CD14-positive monocyte (primary cell): ENCODE measurements around the gene PSMD3. TPM values are rescaled to one million over a fixed set of nuclear protein-coding genes. Genes with fewer than 3 reads are reported as not detected.
"Not testable (repeated sequence)": the region's sequence is repeated elsewhere in the genome, so short reads cannot be mapped to it uniquely, and the experiment has no call there.

ENCODE experiments used
- DNase-seq, 3 donors: peaks; one replicate each; pipeline ENCODE4 v3.0.0-alpha.2; 2011 to 2022
- H2AFZ ChIP-seq: 2 replicates; pipeline ENCODE4 v1.6.0; 2012; ENCODE audit warnings: mild to moderate bottlenecking, low read depth, low read length, inconsistent platforms; ENCODE audit not compliant: insufficient read depth, poor library complexity, severe bottlenecking
- H3K27ac ChIP-seq, 2 donors: 1 replicate in 1 of 2; 2 replicates in 1 of 2; pipeline ENCODE4 v1.5.1; 2012 to 2013; ENCODE audit warnings: low read length in 2 of 2, control low read depth in 1 of 2, inconsistent platforms in 1 of 2, low read depth in 1 of 2, mild to moderate bottlenecking in 1 of 2
- H3K27me3 ChIP-seq, 2 donors: one replicate each; pipeline versions ENCODE4 v1.6.0 to v1.6.1; 2011 to 2013; ENCODE audit warnings: low read length in 2 of 2; ENCODE audit not compliant: control insufficient read depth in 2 of 2, insufficient read depth in 2 of 2
- H3K36me3 ChIP-seq, 2 donors: replicated peaks in 1 of 2; 1 replicate in 1 of 2; 2 replicates in 1 of 2; pipeline versions ENCODE4 v1.5.1 to v1.6.1; 2012 to 2013; ENCODE audit warnings: low read length in 2 of 2, control low read depth in 1 of 2, inconsistent platforms in 1 of 2, mild to moderate bottlenecking in 1 of 2; ENCODE audit not compliant: insufficient read depth in 2 of 2, control insufficient read depth in 1 of 2
- H3K4me1 ChIP-seq, 2 donors: 1 replicate in 1 of 2; 2 replicates in 1 of 2; pipeline versions ENCODE4 v1.5.1 to v1.6.1; 2012 to 2013; ENCODE audit warnings: low read length in 2 of 2, control low read depth in 1 of 2, inconsistent platforms in 1 of 2, mild to moderate bottlenecking in 1 of 2, moderate library complexity in 1 of 2; ENCODE audit not compliant: insufficient read depth in 2 of 2, control insufficient read depth in 1 of 2
- H3K4me2 ChIP-seq: replicated peaks from 2 replicates; pipeline ENCODE3; 2012; ENCODE audit warnings: low read length, moderate library complexity, mild to moderate bottlenecking; ENCODE audit not compliant: poor library complexity, severe bottlenecking; ENCODE audit errors: extremely low read depth
- H3K4me3 ChIP-seq, 3 experiments: fragments of 200-600 bp in 1 of 3; sonication (generic) in 1 of 3; replicated peaks in 1 of 3; 1 replicate in 2 of 3; 2 replicates in 1 of 3; pipeline ENCODE4 v1.5.1; 2011 to 2013; ENCODE audit warnings: low read length in 3 of 3, mild to moderate bottlenecking in 3 of 3, control low read depth in 2 of 3, low read depth in 2 of 3, inconsistent platforms in 1 of 3, moderate library complexity in 1 of 3
- H3K79me2 ChIP-seq: 2 replicates; pipeline ENCODE4 v1.6.0; 2012; ENCODE audit warnings: mild to moderate bottlenecking, control low read depth, inconsistent platforms, low read length, moderate library complexity; ENCODE audit not compliant: insufficient read depth
- H3K9ac ChIP-seq: 2 replicates; pipeline ENCODE4 v1.6.0; 2017; ENCODE audit warnings: low read length, mild to moderate bottlenecking; ENCODE audit not compliant: insufficient read depth, poor library complexity, severe bottlenecking
- H3K9me3 ChIP-seq, 2 donors: replicated peaks in 1 of 2; 1 replicate in 1 of 2; 2 replicates in 1 of 2; pipeline versions ENCODE4 v1.5.1 to v1.6.1; 2012 to 2013; ENCODE audit warnings: low read length in 2 of 2, control low read depth in 1 of 2; ENCODE audit not compliant: control insufficient read depth in 1 of 2, insufficient read depth in 1 of 2
- H4K20me1 ChIP-seq: 2 replicates; pipeline ENCODE4 v1.6.0; 2012; ENCODE audit warnings: mild to moderate bottlenecking, low read length, control low read depth, moderate library complexity; ENCODE audit not compliant: insufficient read depth
- H3K27ac Mint-ChIP-seq, 7 donors: one replicate each; pipeline ENCODE4 v1.8.0; 2020; ENCODE audit warnings: mild to moderate bottlenecking in 7 of 7, mixed read lengths in 7 of 7, moderate library complexity in 6 of 7, inconsistent platforms in 2 of 7
- H3K27me3 Mint-ChIP-seq, 3 donors: one replicate each; pipeline ENCODE4 v1.8.0; 2021 to 2022; ENCODE audit warnings: low read depth in 3 of 3, mild to moderate bottlenecking in 3 of 3, mixed read lengths in 3 of 3, moderate library complexity in 3 of 3, inconsistent platforms in 1 of 3
- H3K36me3 Mint-ChIP-seq, 2 donors: one replicate each; pipeline ENCODE4 v1.8.0; 2020; ENCODE audit warnings: mixed read lengths in 2 of 2, inconsistent platforms in 1 of 2, mild to moderate bottlenecking in 1 of 2
- H3K4me1 Mint-ChIP-seq: one replicate; pipeline ENCODE4 v1.8.0; 2020; ENCODE audit warnings: mild to moderate bottlenecking, mixed read lengths
- H3K4me3 Mint-ChIP-seq, 2 donors: one replicate each; pipeline ENCODE4 v1.8.0; 2020; ENCODE audit warnings: mild to moderate bottlenecking in 2 of 2, mixed read lengths in 2 of 2, moderate library complexity in 1 of 2
- H3K9me3 Mint-ChIP-seq, 7 donors: one replicate each; pipeline ENCODE4 v1.8.0; 2020 to 2022; ENCODE audit warnings: mixed read lengths in 7 of 7, mild to moderate bottlenecking in 6 of 7, moderate library complexity in 6 of 7, inconsistent platforms in 2 of 7
- WGBS: methylation state at CpG from one replicate; pipeline ENCODE4 v1.1.5; 2013; ENCODE audit warnings: missing lambda C conversion rate; ENCODE audit not compliant: insufficient coverage; 5-methylcytosine and 5-hydroxymethylcytosine counted together
- intact Hi-C, 2 donors: fragments of 100-400 bp; cut with micrococcal nuclease; formaldehyde crosslinking; loops; one replicate each; pipeline versions ENCODE4 v1.15.0 to v1.15.1; 2023
- polyA plus RNA-seq, 3 donors: library from polyadenylated mRNA; depleted of rRNA in 1 of 3; unstranded in 2 of 3; stranded (reverse) in 1 of 3; fragments of 300-500 nt in 2 of 3; fragments of >200 nt in 1 of 3; fragmentation: Illumina TruSeq in 2 of 3; gene quantifications; 1 replicate in 2 of 3; 2 replicates in 1 of 3; pipeline ENCODE4 v1.2.3, GENCODE V29; 2012 to 2021
- TF ChIP-seq, protein P1 (sequence below): fragments of 200-600 bp; IDR thresholded peaks from one replicate; pipeline ENCODE4 v1.8.0; 2022; ENCODE audit warnings: antibody characterized with exemption, mild to moderate bottlenecking

Gene PSMD3
- polyA plus RNA-seq, 3 donors: 48.4 to 63.2 (median 48.8) TPM

DNA sequence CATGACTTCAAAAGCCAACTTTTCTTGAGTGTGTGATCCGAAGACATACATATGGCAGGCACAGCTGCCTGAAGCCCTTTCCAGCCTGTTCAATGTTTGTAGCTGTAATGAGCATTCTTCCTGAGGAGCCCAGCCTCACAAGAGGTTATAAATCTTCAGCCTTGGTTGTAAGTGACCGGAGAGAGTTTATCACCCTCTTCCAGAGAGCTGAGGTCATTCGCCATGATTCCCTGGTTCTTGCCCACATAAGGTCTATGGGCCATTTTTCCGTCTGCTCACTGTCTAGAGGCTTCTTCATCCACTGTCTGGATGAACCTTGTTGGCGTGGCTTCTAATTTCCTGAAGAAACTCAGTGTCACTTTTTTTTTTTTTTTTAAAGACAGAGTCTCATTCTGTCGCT is 24.9 kb downstream of the PSMD3 start:
- WGBS: 94% methylated on average over 5 of the region's 6 CpGs
- no peaks in the 10 kb centered on the region for H3K9me3 ChIP-seq
- H3K4me1 ChIP-seq: no peaks in the 10 kb centered on the region
- H3K36me3 ChIP-seq: no peaks in the 10 kb centered on the region
- H2AFZ ChIP-seq: no peak overlapping the region
- no peaks in the 10 kb centered on the region for H4K20me1 ChIP-seq
- H3K27me3 Mint-ChIP-seq: peaks cover 0 to 7% (median 2%) of the 10 kb centered on the region in 3 donors
- no peak overlapping the region for H3K4me3 Mint-ChIP-seq
- peaks cover 2% of the 10 kb centered on the region for H3K4me1 Mint-ChIP-seq
- intact Hi-C loops: no loop called here
- DNase-seq: no peak
- no peaks in the 10 kb centered on the region for H3K27me3 ChIP-seq
- H3K27ac ChIP-seq: no peak overlapping the region
- H3K9ac ChIP-seq: no peak overlapping the region
- TF ChIP-seq, protein P1, sequence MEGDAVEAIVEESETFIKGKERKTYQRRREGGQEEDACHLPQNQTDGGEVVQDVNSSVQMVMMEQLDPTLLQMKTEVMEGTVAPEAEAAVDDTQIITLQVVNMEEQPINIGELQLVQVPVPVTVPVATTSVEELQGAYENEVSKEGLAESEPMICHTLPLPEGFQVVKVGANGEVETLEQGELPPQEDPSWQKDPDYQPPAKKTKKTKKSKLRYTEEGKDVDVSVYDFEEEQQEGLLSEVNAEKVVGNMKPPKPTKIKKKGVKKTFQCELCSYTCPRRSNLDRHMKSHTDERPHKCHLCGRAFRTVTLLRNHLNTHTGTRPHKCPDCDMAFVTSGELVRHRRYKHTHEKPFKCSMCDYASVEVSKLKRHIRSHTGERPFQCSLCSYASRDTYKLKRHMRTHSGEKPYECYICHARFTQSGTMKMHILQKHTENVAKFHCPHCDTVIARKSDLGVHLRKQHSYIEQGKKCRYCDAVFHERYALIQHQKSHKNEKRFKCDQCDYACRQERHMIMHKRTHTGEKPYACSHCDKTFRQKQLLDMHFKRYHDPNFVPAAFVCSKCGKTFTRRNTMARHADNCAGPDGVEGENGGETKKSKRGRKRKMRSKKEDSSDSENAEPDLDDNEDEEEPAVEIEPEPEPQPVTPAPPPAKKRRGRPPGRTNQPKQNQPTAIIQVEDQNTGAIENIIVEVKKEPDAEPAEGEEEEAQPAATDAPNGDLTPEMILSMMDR: no peak
- H3K27ac Mint-ChIP-seq: no peak overlapping the region
- no peaks in the 10 kb centered on the region for H3K36me3 Mint-ChIP-seq
- no peaks in the 10 kb centered on the region for H3K79me2 ChIP-seq
- no peak overlapping the region for H3K4me2 ChIP-seq
- H3K9me3 Mint-ChIP-seq: no peaks in the 10 kb centered on the region
- no peak overlapping the region for H3K4me3 ChIP-seq

DNA sequence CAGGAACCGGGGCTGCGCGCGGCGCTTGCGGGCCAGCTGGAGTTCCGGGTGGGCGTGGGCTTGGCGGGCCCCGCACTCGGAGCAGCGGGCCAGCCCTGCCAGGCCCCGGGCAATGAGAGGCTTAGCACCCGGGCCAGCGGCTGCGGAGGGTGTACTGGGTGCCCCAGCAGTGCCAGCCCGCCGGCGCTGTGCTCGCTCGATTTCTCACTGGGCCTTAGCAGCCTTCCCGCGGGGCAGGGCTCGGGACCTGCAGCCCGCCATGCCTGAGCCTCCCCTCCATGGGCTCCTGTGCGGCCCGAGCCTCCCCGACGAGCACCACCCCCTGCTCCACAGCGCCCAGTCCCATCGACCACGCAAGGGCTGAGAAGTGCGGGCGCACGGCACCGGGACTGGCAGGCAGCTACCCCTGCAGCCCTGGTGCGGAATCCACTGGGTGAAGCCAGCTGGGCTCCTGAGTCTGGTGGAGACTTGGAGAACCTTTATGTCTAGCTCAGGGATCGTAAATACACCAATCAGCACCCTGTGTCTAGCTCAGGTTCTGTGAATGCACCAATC is 30.4 kb downstream of the PSMD3 start:
- H3K4me1 ChIP-seq, H3K36me3 Mint-ChIP-seq: not testable (repeated sequence)

DNA sequence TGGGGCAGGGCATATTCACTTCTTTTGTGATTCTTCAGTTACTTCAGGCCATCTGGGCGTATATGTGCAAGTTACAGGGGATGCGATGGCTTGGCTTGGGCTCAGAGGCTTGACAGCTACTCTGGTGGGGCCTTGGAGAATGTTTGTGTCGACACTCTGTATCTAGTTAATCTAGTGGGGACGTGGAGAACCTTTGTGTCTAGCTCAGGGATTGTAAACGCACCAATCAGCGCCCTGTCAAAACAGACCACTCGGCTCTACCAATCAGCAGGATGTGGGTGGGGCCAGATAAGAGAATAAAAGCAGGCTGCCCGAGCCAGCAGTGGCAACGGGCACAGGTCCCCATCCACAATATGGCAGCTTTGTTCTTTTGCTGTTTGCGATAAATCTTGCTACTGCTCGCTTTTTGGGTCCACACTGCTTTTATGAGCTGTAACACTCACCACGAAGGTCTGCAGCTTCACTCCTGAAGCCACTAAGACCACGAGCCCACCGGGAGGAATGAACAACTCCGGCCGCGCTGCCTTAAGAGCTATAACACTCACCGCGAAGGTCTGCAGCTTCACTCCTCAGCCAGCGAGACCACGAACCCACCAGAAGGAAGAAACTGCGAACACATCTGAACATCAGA is 31.5 kb downstream of the PSMD3 start:
- not testable (repeated sequence) for H3K4me2 ChIP-seq, H3K9ac ChIP-seq, H3K4me1 Mint-ChIP-seq, H3K4me1 ChIP-seq, H4K20me1 ChIP-seq, H3K9me3 Mint-ChIP-seq, H3K79me2 ChIP-seq, H3K27ac ChIP-seq, DNase-seq, H3K27me3 ChIP-seq, H3K27ac Mint-ChIP-seq, H3K36me3 Mint-ChIP-seq, H3K36me3 ChIP-seq, H3K9me3 ChIP-seq, H3K4me3 ChIP-seq, H2AFZ ChIP-seq
- intact Hi-C loops: loop anchor here (5.0 to 10.0 kb wide), 3 partner anchors 153 to 280 kb away; no protein-coding TSS in a partner anchor
- WGBS: 58% methylated on average over 12 of the region's 22 CpGs
- H3K4me3 Mint-ChIP-seq: peak overlapping the region in 1 of 2 donors; percentile 32
- H3K27me3 Mint-ChIP-seq: peaks cover 10 to 29% (median 16%) of the 10 kb centered on the region in 3 donors

More for the DNA sequence above, 30.4 kb downstream of the PSMD3 start:
- H3K27ac ChIP-seq, H3K9me3 ChIP-seq, H3K27me3 ChIP-seq, H3K4me3 ChIP-seq, H3K9ac ChIP-seq, DNase-seq, H3K4me2 ChIP-seq, H3K9me3 Mint-ChIP-seq, H3K4me1 Mint-ChIP-seq, H3K27ac Mint-ChIP-seq, H2AFZ ChIP-seq, H3K4me3 Mint-ChIP-seq, H4K20me1 ChIP-seq, H3K79me2 ChIP-seq, H3K36me3 ChIP-seq: not testable (repeated sequence)
- WGBS: 98% methylated on average over 31 of the region's 38 CpGs
- H3K27me3 Mint-ChIP-seq: peaks cover 10 to 29% (median 17%) of the 10 kb centered on the region in 3 donors
- intact Hi-C loops: loop anchor here (5.0 to 10.0 kb wide), 3 partner anchors 154 to 281 kb away; no protein-coding TSS in a partner anchor
